ENCODE measurements around the gene PDCD5.

DNA sequence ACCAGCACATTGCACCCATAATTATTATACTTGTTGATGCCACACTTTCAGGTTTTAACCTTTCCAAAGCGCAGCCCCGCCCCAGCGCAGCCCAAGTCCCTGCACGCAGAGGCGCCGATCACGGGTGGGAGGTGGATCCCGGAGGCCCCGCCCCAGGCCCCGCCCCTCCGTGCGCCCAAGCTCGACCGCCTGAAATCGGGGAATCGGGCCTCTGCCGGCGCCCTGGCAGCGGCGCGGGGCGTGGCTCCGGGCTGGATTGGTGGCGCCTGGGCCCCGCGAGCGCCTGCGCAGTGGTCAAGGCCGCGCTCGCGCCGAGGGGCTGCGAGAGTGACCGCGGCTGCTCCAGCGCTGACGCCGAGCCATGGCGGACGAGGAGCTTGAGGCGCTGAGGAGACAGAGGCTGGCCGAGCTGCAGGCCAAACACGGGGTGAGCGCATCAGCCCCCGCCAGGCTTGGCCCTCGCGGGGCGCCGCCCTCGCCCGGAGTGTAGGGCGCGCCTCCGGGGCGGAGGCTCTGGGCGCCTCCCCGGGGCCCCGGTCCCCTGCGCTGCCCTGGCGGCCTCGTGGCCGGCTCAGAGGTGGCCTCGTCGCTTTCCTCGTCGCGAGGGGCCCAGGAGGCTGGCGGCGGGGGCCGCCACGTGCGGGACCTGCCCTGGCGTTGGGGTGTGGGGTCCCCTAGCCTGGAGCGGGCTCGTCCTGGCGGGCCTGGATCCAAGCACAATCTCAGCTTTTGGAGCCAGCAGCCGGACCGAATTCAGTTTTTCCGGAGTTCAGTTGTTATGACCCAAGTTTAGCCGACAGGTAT lies at the start of gene PDCD5:
- peak; percentile 55 for TF ChIP-seq POLR2A (IDR thresholded peaks at IDR 0.05)
- no peak for TF ChIP-seq EP300 (IDR thresholded peaks at IDR 0.05; ENCODE audit: low read depth)
- TF ChIP-seq, protein P1, sequence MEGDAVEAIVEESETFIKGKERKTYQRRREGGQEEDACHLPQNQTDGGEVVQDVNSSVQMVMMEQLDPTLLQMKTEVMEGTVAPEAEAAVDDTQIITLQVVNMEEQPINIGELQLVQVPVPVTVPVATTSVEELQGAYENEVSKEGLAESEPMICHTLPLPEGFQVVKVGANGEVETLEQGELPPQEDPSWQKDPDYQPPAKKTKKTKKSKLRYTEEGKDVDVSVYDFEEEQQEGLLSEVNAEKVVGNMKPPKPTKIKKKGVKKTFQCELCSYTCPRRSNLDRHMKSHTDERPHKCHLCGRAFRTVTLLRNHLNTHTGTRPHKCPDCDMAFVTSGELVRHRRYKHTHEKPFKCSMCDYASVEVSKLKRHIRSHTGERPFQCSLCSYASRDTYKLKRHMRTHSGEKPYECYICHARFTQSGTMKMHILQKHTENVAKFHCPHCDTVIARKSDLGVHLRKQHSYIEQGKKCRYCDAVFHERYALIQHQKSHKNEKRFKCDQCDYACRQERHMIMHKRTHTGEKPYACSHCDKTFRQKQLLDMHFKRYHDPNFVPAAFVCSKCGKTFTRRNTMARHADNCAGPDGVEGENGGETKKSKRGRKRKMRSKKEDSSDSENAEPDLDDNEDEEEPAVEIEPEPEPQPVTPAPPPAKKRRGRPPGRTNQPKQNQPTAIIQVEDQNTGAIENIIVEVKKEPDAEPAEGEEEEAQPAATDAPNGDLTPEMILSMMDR (IDR thresholded peaks at IDR 0.05), result no peak
